ENCODE data around the gene NANOS3.
A peak's percentile ranks its signal among the peaks of the same experiment; 100 is the strongest.

NANOS3 gene

GRCh38 chr19:13861392-13861713, 15.6 kb upstream of the NANOS3 start:
- no peak for TF ChIP-seq CTCF (IDR thresholded peaks at IDR 0.05; ENCODE audit: low read depth, low read length)
- DNase-seq (ENCODE audit: low read depth in 2 of 2) = peak in 1 of 2 donors; percentile 33
- peak overlapping the region in 1 of 2 donors; percentile 46 for H3K4me3 ChIP-seq (replicated peaks in 1 of 2; ENCODE audit: low read depth in 2 of 2, low read length in 2 of 2)

- TF ChIP-seq CTCF (IDR thresholded peaks at IDR 0.05; ENCODE audit: low read depth, low read length) = peak; percentile 90
- peak overlapping the region; percentile 29 to 46 for H3K4me3 ChIP-seq (replicated peaks in 1 of 2; ENCODE audit: low read depth in 2 of 2, low read length in 2 of 2)
- DNase-seq (ENCODE audit: low read depth in 2 of 2) = peak; percentile 94 to 96
Observed at GRCh38 chr19:13861714-13862531, 15.0 kb upstream of the NANOS3 start.

- H3K4me3 ChIP-seq (replicated peaks in 1 of 2; ENCODE audit: low read depth in 2 of 2, low read length in 2 of 2) = no peak overlapping the region
- no peak for TF ChIP-seq CTCF (IDR thresholded peaks at IDR 0.05; ENCODE audit: low read depth, low read length)
- DNase-seq (ENCODE audit: low read depth in 2 of 2) = no peak
Observed at GRCh38 chr19:13864046-13864666, 12.8 kb upstream of the NANOS3 start.

- no peak for DNase-seq (ENCODE audit: low read depth in 2 of 2)
- peak overlapping the region; percentile 52 to 54 for H3K4me3 ChIP-seq (replicated peaks in 1 of 2; ENCODE audit: low read depth in 2 of 2, low read length in 2 of 2)
- no peak for TF ChIP-seq CTCF (IDR thresholded peaks at IDR 0.05; ENCODE audit: low read depth, low read length)
Observed at GRCh38 chr19:13864667-13865570, 12.0 kb upstream of the NANOS3 start.

GRCh38 chr19:13865571-13866462, 11.1 kb upstream of the NANOS3 start:
- DNase-seq (ENCODE audit: low read depth in 2 of 2) = no peak
- TF ChIP-seq CTCF (IDR thresholded peaks at IDR 0.05; ENCODE audit: low read depth, low read length) = no peak
- H3K4me3 ChIP-seq (replicated peaks in 1 of 2; ENCODE audit: low read depth in 2 of 2, low read length in 2 of 2) = peak overlapping the region; percentile 52 to 54
